ENCODE data around the gene APRT. TPM values are rescaled to one million over a fixed set of nuclear protein-coding genes. Genes with fewer than 3 reads are reported as not detected.
"Not testable (repeated sequence)": the region's sequence is repeated elsewhere in the genome, so short reads cannot be mapped to it uniquely, and the experiment has no call there.

The APRT gene
- total RNA-seq, 1 donor from 2014 or later: 312 TPM

DNA sequence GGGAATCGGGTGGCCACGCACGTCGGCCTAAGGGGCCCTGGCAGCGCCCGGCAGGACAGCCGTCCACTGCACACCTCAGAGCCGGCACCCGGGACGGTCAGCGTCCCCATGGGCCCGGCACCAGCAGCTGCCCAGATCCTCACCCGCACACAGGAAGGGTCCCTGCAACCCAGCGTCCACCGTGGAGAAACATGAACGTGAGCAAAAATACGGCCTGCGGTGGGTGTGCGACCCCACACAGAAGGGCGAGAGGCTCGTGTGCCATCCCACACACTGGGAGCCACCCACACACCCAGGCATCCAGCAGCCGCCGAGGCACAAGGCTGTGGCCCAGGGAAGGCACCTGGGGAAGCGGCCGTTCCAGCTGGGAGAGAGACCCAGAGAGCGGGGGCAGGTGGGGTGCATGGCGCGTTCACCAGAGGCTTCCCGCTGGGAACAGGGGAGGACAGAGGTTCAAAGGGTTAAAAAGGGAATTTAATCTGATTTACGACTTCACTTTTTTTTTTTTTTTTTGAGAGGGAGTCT, 33.1 kb downstream of the APRT start:
- peaks cover 39% of the 10 kb centered on the region for H3K4me1 Mint-ChIP-seq
- H3K9me3 Mint-ChIP-seq: no peaks in the 10 kb centered on the region
- no peak overlapping the region for H3K4me3 Mint-ChIP-seq
- no peaks in the 10 kb centered on the region for H3K27me3 Mint-ChIP-seq
- DNase-seq: no peak
- peaks cover 4% of the 10 kb centered on the region for H3K36me3 Mint-ChIP-seq (ENCODE audit: low read depth)
- peak overlapping the region; percentile 56 for H3K27ac Mint-ChIP-seq
- intact Hi-C loops (cut with micrococcal nuclease): no loop called here

DNA sequence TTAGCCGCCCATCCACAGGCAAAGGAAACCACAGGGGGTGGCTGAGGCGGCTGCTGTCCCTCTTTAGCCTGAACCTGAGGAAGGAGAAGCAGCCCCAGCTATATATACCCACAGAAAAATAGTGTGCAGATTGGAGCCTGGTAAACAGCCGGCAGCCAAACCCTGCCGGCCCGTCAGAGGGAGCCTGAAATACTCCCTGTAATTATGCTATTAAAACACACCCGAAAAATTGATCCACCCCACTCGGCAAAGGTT, 33.5 kb downstream of the APRT start:
- Mint-ChIP-seq H3K27ac (no peak overlapping the region), H3K4me1 (peaks cover 35% of the 10 kb centered on the region), H3K4me3 (no peak overlapping the region), H3K36me3 (ENCODE audit: low read depth) (peaks cover 4% of the 10 kb centered on the region), H3K9me3 (no peaks in the 10 kb centered on the region), H3K27me3 (no peaks in the 10 kb centered on the region)
- intact Hi-C loops (cut with micrococcal nuclease): no loop called here
- no peak for DNase-seq

DNA sequence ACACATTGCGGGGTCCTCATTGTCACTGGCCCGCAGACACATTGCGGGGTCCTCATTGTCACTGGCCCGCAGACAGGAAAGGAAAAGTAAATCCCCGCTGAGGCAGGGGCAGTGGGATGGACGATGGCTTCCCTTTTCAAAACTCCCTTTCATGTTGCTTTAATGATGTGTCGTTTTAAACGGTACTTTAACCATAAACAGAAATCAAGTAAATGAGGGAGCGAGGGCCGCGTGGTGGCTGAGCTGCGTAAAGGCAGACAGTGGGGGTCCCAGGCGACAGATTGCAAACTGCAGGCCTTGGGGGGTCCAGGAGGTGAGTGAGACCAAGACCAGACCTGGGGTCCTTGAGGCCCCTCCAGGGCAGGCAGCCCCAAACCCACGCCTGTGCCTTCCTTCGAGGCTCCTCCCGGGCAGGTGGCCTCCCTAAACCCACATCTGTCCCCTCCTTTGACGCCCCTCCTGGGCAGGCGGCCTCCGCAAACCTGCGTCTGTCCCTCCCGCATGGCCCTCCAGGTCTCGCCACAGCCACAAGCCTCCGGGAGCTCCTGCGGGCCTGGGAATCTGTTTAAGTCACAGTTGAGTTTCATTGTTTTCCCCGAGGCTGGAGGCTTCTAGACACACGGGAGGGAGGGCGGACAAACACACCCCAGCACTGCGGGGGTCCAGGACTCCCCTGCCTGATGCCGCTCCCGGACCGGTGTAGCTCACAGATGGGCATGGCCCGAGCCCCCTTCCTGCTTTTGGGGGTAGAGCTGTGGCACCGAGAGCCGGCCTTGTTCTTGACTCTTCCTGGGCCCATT, 34.1 kb downstream of the APRT start:
- no peak overlapping the region for H3K4me3 Mint-ChIP-seq
- no peaks in the 10 kb centered on the region for H3K9me3 Mint-ChIP-seq
- peaks cover 29% of the 10 kb centered on the region for H3K4me1 Mint-ChIP-seq
- H3K27ac Mint-ChIP-seq: no peak overlapping the region
- no peak for DNase-seq
- H3K36me3 Mint-ChIP-seq (ENCODE audit: low read depth): peaks cover 2% of the 10 kb centered on the region
- intact Hi-C loops (cut with micrococcal nuclease): no loop called here
- H3K27me3 Mint-ChIP-seq: no peaks in the 10 kb centered on the region

DNA sequence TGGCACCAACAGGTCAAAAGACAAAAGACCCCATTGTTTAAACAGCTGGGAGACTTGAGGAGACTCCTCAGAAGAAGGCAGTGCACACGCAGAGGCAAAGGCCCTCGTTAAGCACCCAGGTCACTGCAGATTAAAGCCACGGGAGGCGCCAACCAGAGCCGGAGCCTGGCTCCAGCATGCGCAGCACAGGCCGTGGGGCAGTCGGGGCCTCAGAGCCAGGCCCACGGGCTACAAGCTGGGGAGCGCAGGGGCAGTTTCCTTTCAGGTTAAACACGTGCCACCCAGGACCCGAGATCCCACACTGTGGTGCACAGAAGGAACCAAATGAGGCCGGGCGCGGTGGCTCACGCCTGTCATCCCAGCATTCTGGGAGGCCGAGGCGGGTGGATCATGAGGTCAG, 35.9 kb downstream of the APRT start:
- Mint-ChIP-seq H3K4me1 (peaks cover 12% of the 10 kb centered on the region), H3K27ac (no peak overlapping the region), H3K9me3 (no peaks in the 10 kb centered on the region), H3K36me3 (ENCODE audit: low read depth) (no peaks in the 10 kb centered on the region), H3K27me3 (no peaks in the 10 kb centered on the region), H3K4me3 (no peak overlapping the region)
- intact Hi-C loops (cut with micrococcal nuclease): no loop called here
- DNase-seq: no peak

DNA sequence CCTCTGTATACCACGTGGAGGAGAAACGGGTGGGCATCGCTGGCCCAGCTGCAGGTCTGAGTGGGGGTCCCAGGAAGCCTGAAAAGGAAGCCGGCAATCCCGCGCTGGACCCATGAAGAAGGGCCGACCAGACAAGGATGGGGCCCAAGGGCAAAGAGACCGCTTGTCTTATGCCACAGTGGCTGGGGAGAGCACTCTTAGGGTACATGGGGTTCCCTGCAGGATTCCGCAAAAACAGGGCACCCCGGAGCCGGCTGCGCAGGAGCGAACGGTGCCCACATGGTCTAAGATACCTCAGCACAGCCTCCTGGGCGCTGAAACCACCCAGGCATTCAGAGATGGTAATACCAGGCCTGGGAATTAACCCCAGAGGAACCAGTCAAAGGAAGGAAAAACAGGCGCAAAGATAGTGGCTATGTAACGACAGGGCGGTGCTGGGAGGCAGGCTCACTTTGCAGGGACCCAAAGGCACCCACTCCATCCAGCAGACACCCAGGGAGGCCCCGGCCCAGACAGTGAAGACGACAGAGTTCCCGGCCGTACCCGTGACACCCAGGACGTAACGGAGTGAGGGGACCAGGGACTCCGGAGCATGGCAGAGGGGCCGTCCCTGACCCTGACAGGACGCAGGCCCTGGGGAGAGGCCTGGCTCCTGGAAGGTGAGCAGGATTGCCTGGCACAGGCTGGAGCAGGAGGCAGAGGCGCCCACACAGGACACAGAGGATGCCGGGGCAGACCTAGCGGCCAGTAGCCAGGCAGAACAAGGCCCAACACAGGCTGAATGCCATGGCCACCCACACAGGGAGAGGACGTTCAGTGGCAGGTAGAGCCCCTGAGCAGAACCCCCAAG, 37.0 kb downstream of the APRT start:
- Mint-ChIP-seq H3K9me3 (no peaks in the 10 kb centered on the region), H3K4me1 (peaks cover 4% of the 10 kb centered on the region), H3K27me3 (no peaks in the 10 kb centered on the region), H3K27ac (peak overlapping the region; percentile 45), H3K36me3 (ENCODE audit: low read depth) (no peaks in the 10 kb centered on the region), H3K4me3 (no peak overlapping the region)
- intact Hi-C loops (cut with micrococcal nuclease): no loop called here
- no peak for DNase-seq

DNA sequence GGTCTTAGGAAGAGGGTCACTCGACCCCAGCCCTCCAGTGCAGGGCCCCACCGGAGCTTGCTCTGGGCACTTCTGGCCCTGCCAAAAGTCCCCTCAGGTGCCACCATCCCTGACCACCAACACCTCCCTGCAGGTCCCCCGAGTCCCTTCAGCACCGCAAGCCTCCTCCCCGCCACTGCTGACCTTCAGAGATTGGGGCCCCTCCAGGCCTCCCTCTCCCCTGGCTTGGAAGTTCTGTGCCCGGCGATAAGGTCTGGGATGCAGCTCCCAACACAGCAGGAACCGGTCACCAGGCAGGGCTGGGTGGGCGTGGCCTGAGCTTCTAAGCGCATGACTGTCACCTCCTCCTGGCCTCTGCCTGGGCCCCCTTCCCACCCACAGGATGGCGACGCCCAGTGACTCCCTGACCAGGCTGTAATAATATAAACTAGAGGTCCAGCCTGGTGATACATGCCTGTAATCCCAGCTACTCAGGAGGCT, 37.9 kb downstream of the APRT start:
- Mint-ChIP-seq H3K27me3 (no peaks in the 10 kb centered on the region), H3K4me3 (no peak overlapping the region), H3K36me3 (ENCODE audit: low read depth) (no peaks in the 10 kb centered on the region), H3K9me3 (no peaks in the 10 kb centered on the region), H3K4me1 (peaks cover 1% of the 10 kb centered on the region), H3K27ac (no peak overlapping the region)
- intact Hi-C loops (cut with micrococcal nuclease): no loop called here
- no peak for DNase-seq

DNA sequence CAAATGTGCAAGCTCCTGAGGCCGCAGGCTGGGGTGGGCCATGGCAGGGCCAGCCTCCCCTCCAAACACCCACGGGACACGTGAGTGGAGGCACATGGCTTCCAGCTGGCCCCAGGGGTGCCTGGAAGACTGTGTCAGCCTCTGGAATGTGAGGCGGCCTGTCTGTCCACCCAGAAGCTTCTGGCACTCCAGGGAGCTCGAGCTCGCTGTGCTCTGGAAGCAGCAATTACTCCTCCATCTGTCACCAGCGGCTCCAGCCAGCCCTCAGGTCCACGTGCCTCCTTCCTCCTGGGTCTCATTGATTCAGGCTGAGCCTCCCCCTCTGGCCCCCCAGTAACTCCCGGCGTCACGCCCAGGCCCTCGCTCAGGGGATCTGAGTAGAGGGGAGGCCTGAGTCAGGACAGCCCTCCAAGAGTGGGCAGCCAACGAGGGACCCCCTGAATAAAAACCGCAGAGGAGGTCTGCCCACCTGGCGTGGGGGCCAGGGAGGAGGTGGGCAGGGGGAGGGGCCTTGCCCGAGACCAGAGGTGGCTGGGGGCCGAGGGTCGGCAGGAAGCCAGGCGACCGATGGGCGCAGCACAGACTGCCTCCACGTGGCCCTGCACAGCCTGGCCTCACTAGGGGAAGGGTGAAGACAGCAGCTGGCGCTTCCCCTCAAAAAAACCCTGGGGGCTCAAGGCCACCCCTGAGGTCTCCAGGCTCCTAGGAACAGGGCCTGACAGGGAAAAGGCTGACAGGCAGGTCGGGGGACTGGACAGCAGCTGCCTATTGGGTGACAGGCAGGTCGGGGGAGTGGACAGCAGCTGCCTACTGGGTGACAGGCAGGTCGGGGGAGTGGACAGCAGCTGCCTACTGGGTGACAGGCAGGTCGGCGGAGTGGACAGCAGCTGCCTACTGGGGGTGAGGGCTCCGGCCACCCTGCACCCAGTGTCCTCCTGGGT, 38.6 kb downstream of the APRT start:
- intact Hi-C loops (cut with micrococcal nuclease): no loop called here
- no peaks in the 10 kb centered on the region for H3K9me3 Mint-ChIP-seq
- no peak overlapping the region for H3K27ac Mint-ChIP-seq
- H3K36me3 Mint-ChIP-seq (ENCODE audit: low read depth): no peaks in the 10 kb centered on the region
- H3K27me3 Mint-ChIP-seq: no peaks in the 10 kb centered on the region
- no peak for DNase-seq
- H3K4me3 Mint-ChIP-seq: no peak overlapping the region
- peaks cover 1% of the 10 kb centered on the region for H3K4me1 Mint-ChIP-seq

DNA sequence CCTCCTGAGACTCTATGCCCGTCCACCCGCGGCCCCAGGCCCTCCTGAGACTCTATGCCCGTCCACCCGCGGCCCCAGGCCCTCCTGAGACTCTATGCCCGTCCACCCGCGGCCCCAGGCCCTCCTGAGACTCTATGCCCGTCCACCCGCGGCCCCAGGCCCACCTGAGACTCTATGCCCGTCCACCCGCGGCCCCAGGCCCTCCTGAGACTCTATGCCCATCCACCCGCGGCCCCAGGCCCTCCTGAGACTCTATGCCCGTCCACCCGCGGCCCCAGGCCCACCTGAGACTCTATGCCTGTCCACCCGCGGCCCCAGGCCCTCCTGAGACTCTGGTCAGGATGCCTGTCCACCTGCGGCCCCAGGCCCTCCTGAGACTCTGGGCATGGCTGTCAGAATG, 39.9 kb downstream of the APRT start:
- H3K9me3 Mint-ChIP-seq; H3K4me3 Mint-ChIP-seq; H3K4me1 Mint-ChIP-seq; DNase-seq; H3K27ac Mint-ChIP-seq; intact Hi-C loops (cut with micrococcal nuclease); H3K36me3 Mint-ChIP-seq (ENCODE audit: low read depth); H3K27me3 Mint-ChIP-seq: not testable (repeated sequence)

DNA sequence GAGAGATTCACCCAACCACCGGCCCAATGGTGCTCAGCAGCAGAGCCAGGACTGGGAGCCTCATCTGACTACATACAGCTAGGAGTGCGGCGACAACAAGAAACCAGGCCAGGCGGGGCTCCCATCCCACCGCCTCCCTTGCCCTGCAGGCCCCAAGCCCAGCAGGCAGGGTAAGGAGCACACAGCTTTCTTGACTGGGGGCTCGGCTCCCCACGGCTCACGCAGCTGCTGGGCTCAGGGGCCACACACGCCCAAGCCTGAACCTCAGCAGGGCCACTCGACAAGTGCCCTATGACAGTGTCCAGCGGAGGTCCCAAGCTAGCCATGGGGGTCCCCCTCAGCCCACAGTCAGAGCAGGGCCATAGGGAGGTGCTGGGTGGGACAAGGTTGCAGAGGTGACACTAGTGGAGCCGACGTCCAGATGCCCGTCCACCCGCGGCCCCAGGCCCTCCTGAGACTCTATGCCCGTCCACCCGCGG, 40.4 kb downstream of the APRT start:
- Mint-ChIP-seq H3K27ac (no peak overlapping the region), H3K4me3 (no peak overlapping the region), H3K36me3 (ENCODE audit: low read depth) (peaks cover 2% of the 10 kb centered on the region)

DNA sequence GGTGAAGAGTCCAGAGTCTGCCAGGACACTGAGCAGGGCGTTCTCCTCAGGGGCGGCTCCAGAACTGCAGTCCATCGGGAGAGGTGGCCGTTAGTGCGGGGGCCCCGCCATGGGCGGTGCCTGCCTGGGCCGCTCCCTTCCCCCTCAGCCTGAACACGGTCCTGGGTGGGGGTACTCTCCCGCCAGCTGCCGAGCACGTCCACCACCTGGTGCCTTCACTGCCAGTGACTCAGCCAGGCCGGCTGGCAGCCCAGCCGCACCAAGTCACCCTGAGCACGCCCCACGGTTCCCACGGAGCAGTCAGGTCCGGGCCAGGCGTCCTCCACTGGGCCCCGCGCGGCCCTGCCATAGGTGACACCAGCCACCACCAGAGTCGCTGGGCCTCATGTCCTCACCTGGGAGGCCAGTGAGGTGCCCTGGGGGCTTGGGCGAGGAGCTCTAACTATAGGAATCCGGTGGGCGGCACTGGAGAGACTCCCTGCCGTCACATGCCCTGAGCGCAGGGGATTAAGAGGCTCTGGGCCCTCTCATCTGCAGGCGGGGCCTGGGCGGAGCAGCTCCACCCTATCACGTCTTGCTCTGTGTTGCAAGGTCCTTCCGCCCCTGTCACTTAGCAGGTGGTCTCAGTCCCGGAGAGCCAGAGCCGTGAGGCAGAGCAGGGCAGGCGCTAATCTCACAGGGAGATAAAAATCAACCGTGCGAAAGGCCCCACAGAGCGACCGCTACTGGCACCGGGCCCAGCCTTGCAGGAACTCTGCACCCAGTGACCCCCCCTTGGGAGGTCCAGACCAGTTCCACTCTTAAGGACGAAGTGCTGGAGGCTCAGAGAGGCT, 41.1 kb downstream of the APRT start:
- no peak overlapping the region for H3K27ac Mint-ChIP-seq
- H3K27me3 Mint-ChIP-seq: no peaks in the 10 kb centered on the region
- intact Hi-C loops (cut with micrococcal nuclease): no loop called here
- peaks cover 2% of the 10 kb centered on the region for H3K36me3 Mint-ChIP-seq (ENCODE audit: low read depth)
- H3K9me3 Mint-ChIP-seq: no peaks in the 10 kb centered on the region
- DNase-seq: no peak
- no peak overlapping the region for H3K4me3 Mint-ChIP-seq
- H3K4me1 Mint-ChIP-seq: peaks cover 10% of the 10 kb centered on the region

More for the DNA sequence above, 40.4 kb downstream of the APRT start:
- Mint-ChIP-seq H3K27me3 (no peaks in the 10 kb centered on the region), H3K9me3 (no peaks in the 10 kb centered on the region), H3K4me1 (peaks cover 6% of the 10 kb centered on the region)
- intact Hi-C loops (cut with micrococcal nuclease): no loop called here
- no peak for DNase-seq

DNA sequence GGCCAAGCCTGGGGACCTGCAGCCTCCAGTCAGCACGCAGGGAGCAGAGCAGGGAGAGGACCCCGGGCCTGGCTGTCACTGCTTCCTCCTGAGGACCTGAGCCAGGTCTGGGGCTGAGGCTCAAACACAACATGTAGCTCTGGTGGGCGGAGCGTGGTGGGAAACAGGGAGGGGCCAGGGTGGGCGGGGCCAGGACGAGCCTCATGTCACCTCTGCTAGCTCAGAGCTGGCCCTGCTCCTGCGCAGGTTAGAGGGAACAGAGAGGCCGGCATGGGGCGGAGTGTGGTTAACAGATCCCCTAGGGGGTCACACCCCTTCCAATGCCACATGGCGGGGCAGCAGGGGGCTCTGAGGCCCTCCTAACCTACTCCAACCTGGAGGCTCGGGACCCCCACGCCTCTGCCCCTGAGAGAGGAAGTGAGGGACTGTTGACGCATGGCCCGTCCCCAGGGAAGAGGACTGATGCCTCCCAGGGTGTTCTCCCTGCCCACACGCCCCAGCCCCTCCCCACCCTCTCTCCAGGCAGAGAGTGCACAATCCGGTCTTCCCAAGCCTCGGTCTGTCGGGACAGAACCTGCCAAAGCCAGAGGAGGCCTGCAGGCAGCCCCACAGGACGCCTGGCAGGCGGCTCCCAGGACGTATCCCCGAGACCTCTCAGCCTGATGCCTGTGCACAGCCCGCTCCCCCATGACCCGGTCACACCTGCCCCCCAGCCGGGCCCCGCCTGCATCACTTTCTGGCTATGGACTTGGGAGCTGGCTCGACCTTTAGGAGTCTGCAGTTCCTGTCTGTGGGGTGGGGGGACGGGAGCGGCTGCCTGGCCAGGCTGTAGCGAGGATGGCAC, 41.9 kb downstream of the APRT start:
- Mint-ChIP-seq H3K9me3 (no peaks in the 10 kb centered on the region), H3K36me3 (ENCODE audit: low read depth) (peaks cover 2% of the 10 kb centered on the region), H3K4me1 (peaks cover 10% of the 10 kb centered on the region), H3K27me3 (no peaks in the 10 kb centered on the region), H3K4me3 (no peak overlapping the region), H3K27ac (no peak overlapping the region)
- intact Hi-C loops (cut with micrococcal nuclease): no loop called here
- peak; percentile 67 for DNase-seq

DNA sequence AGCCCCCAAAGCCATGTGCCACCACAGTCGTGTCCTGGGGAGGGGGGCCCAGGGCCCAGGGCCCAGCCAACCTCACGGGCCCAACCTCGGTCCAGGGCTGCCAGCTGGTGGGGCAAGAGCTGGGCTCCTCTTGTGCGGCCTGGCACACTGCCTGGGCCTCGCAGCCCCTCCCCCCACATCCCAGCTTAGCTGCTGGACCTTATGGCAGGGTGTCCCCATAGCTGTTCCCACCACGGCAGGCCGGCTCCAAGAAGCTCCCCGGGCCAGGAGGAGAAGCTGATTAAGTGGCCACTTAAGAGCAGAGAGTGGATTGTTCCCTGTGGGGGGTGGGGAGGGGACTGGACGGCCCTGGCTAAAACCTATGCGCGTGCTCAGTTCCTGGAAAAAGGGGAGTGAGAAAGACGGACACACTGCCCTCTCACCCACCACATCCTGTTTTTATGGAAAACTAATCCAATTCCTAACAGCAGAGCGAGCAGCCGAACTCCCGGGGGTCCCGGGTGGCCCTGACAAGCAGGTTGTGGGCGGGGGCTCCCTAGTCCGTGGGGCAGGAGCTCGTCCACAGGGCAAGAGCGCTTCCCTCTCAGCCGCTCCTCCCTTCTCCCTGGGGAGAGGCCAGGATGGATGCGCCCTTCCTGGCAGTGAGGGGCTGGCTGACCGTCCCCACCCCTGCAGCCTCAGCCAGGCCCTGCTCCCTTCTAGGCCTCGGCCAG, 43.5 kb downstream of the APRT start:
- H3K4me1 Mint-ChIP-seq: peaks cover 10% of the 10 kb centered on the region
- no peak overlapping the region for H3K27ac Mint-ChIP-seq
- peaks cover 6% of the 10 kb centered on the region for H3K36me3 Mint-ChIP-seq (ENCODE audit: low read depth)
- H3K9me3 Mint-ChIP-seq: no peaks in the 10 kb centered on the region
- DNase-seq: no peak
- no peak overlapping the region for H3K4me3 Mint-ChIP-seq
- intact Hi-C loops (cut with micrococcal nuclease): no loop called here
- H3K27me3 Mint-ChIP-seq: no peaks in the 10 kb centered on the region
